Activated naive CD8-positive, alpha-beta T cell treated with anti-CD3 and anti-CD28 coated beads, Interleukin-2, amount 10 ng/mL, durations not matched to agents 7 days and 5 days (primary cell): ENCODE data around the gene KERA. TPM values are rescaled to one million over a fixed set of nuclear protein-coding genes. Genes with fewer than 3 reads are reported as not detected.
A peak's percentile ranks its signal among the peaks of the same experiment; 100 is the strongest.

ENCODE experiments used
- ATAC-seq: fragments of 150-1000 bp; cut with Tn5 transposase; one replicate; pipeline ENCODE4 v1.10.0; 2021; ENCODE audit warnings: low read depth, moderate library complexity
- POLR2A ChIA-PET: fragments of 350-600 bp; sonication (Branson Sonifier 250); formaldehyde crosslinking; loops from one replicate; lab custom pipeline; 2021; ENCODE audit warnings: antibody characterized with exemption; lab: Charles Lee
- DNase-seq: peaks from one replicate; pipeline ENCODE4 v3.0.0; 2021
- H3K27ac Mint-ChIP-seq: one replicate; pipeline ENCODE4 v1.8.0; 2022; ENCODE audit warnings: mild to moderate bottlenecking, mixed read lengths
- H3K27me3 Mint-ChIP-seq: one replicate; pipeline ENCODE4 v1.8.0; 2022; ENCODE audit warnings: mild to moderate bottlenecking, moderate library complexity, mixed read lengths
- H3K36me3 Mint-ChIP-seq: one replicate; pipeline ENCODE4 v1.8.0; 2021; ENCODE audit warnings: mild to moderate bottlenecking, mixed read lengths
- H3K4me1 Mint-ChIP-seq: one replicate; pipeline ENCODE4 v1.8.0; 2021; ENCODE audit warnings: mixed read lengths
- H3K4me3 Mint-ChIP-seq: one replicate; pipeline ENCODE4 v1.8.0; 2022; ENCODE audit warnings: mild to moderate bottlenecking, moderate library complexity, mixed read lengths
- H3K9me3 Mint-ChIP-seq: one replicate; pipeline ENCODE4 v1.8.0; 2021; ENCODE audit warnings: mixed read lengths
- total RNA-seq, 2 experiments: library from RNA; stranded (reverse); gene quantifications; one replicate each; pipeline ENCODE4 v1.2.3, GENCODE V29; 2021

KERA gene
- total RNA-seq, 2 experiments from 2014 or later: not detected

- POLR2A ChIA-PET: no interaction called here
- Mint-ChIP-seq H3K27ac (no peak overlapping the region), H3K27me3 (no peaks in the 10 kb centered on the region), H3K9me3 (no peaks in the 10 kb centered on the region), H3K4me3 (no peak overlapping the region), H3K36me3 (no peaks in the 10 kb centered on the region), H3K4me1 (no peaks in the 10 kb centered on the region)
- no peak for DNase-seq
- no peak for ATAC-seq
These were observed 962 bp upstream of the KERA start for GRCh38 chr12:91058786-91059185.

- Mint-ChIP-seq H3K9me3 (no peaks in the 10 kb centered on the region), H3K4me1 (no peaks in the 10 kb centered on the region), H3K27ac (no peak overlapping the region), H3K27me3 (no peaks in the 10 kb centered on the region), H3K36me3 (no peaks in the 10 kb centered on the region), H3K4me3 (no peak overlapping the region)
- DNase-seq (no peak), ATAC-seq (no peak)
- POLR2A ChIA-PET: no interaction called here
These were observed 1.3 kb downstream of the KERA start for GRCh38 chr12:91056488-91056887.

DNA sequence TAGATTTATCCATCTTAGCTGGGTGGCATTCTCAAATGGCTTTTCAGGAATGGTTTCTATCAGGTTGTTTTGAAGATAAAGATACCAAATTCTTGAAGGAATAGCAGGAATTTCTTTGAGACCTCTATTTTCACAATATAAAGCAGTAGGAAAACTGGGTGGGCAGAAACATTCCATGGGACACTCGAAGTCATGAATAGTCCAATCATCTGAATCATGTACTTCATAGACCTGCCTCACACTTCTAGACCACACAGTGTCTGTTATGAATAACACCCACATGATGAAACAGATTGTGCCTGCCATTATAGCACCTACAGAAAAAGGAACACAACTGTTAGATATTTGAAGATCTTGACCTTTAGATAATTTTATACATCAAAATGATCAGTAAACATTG lies 1.8 kb downstream of the KERA start:
- Mint-ChIP-seq H3K4me1 (no peaks in the 10 kb centered on the region), H3K36me3 (no peaks in the 10 kb centered on the region), H3K4me3 (no peak overlapping the region), H3K9me3 (no peaks in the 10 kb centered on the region), H3K27ac (no peak overlapping the region), H3K27me3 (no peaks in the 10 kb centered on the region)
- ATAC-seq (no peak), DNase-seq (no peak)
- POLR2A ChIA-PET: no interaction called here

DNA sequence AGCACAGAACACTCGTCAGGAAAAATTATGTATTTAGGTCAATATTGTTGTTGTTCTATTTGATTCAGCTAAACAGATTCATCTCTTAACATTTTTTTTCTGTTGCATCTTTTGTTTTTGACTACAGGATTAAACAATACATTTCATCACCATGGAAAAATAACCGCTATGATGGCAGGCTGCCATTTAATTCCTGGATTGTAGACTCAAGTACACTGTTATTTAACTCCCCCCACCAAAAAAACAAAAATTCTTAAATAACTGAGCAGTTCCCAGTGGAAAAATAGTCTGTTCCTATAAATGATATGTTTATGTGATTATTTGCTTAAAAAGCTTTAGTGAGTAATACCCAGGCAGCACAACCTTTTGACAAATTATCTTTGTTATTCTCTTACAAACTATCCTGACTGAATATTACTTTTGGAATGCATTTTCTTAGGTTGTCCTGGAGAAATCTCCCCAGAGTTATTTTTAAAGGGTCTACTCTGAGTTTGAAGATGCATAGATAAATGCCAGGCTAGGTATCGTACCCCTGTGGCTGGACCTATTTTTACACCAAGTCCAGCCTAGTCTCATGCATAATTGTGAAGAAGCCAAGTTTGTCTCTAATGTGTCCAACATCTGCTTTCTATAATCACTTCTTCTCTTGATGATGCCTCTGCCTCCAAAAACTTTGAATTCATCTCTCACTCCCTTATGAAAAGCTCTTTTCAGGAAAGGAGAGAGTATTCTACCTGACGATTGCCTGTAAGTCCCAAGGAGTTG lies 3.7 kb downstream of the KERA start:
- DNase-seq (no peak), ATAC-seq (no peak)
- H3K27me3 Mint-ChIP-seq: peaks cover under 1% of the 10 kb centered on the region
- no peaks in the 10 kb centered on the region for H3K36me3 Mint-ChIP-seq
- no peaks in the 10 kb centered on the region for H3K9me3 Mint-ChIP-seq
- H3K4me3 Mint-ChIP-seq: no peak overlapping the region
- H3K4me1 Mint-ChIP-seq: no peaks in the 10 kb centered on the region
- POLR2A ChIA-PET: no interaction called here
- H3K27ac Mint-ChIP-seq: no peak overlapping the region

GRCh38 chr12:91052026-91052425 lies 5.8 kb downstream of the KERA start:
- POLR2A ChIA-PET: no interaction called here
- Mint-ChIP-seq H3K9me3 (no peaks in the 10 kb centered on the region), H3K4me1 (no peaks in the 10 kb centered on the region), H3K36me3 (no peaks in the 10 kb centered on the region), H3K4me3 (no peak overlapping the region), H3K27me3 (peaks cover 3% of the 10 kb centered on the region), H3K27ac (no peak overlapping the region)
- DNase-seq (no peak), ATAC-seq (no peak)

GRCh38 chr12:91044586-91044985 lies 13.2 kb downstream of the KERA start:
- Mint-ChIP-seq H3K9me3 (no peaks in the 10 kb centered on the region), H3K27me3 (peaks cover 3% of the 10 kb centered on the region), H3K36me3 (no peaks in the 10 kb centered on the region), H3K27ac (no peak overlapping the region), H3K4me3 (no peak overlapping the region), H3K4me1 (no peaks in the 10 kb centered on the region)
- ATAC-seq (no peak), DNase-seq (no peak)
- POLR2A ChIA-PET: no interaction called here

GRCh38 chr12:91043408-91043807 lies 14.4 kb downstream of the KERA start:
- Mint-ChIP-seq H3K4me3 (no peak overlapping the region), H3K27ac (no peak overlapping the region), H3K27me3 (no peaks in the 10 kb centered on the region), H3K4me1 (no peaks in the 10 kb centered on the region), H3K36me3 (no peaks in the 10 kb centered on the region), H3K9me3 (no peaks in the 10 kb centered on the region)
- ATAC-seq (no peak), DNase-seq (no peak)
- POLR2A ChIA-PET: no interaction called here

DNA sequence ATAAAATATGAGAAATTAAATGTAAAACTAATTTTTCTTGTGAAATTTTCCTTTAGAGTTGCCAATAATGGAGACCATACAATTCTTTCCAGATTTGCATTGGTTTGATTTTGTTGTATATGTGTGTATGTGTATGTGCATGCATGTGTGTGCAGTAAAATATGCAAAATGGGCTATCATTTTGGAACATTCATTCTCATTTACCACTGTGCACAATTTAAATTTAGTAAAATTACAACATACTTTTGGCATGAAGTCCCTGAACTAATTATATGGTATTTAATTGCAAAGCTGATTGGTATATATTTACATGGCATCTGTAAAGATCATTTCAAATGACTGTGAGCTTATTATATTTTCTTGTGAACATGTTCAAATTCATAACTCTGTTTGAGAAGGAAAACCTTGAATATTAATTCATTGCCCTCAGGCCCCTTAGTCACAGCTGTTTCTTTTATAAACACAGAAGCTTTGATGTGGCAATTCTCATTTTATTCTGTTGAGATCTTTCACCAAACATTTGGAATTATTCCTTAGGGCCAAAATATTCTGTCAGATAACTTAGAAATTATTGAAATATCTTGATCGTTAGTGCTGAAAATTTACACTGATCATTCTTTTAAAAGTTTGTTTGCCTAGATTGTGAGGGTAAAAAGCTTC lies 17.6 kb downstream of the KERA start:
- Mint-ChIP-seq H3K27me3 (peaks cover 1% of the 10 kb centered on the region), H3K27ac (no peak overlapping the region), H3K4me3 (no peak overlapping the region), H3K9me3 (no peaks in the 10 kb centered on the region), H3K36me3 (no peaks in the 10 kb centered on the region), H3K4me1 (no peaks in the 10 kb centered on the region)
- POLR2A ChIA-PET: no interaction called here
- no peak for DNase-seq
- ATAC-seq: no peak

- Mint-ChIP-seq H3K9me3 (no peaks in the 10 kb centered on the region), H3K27ac (no peak overlapping the region), H3K27me3 (peaks cover 5% of the 10 kb centered on the region), H3K4me3 (no peak overlapping the region), H3K36me3 (no peaks in the 10 kb centered on the region), H3K4me1 (no peaks in the 10 kb centered on the region)
- ATAC-seq (no peak), DNase-seq (no peak)
- POLR2A ChIA-PET: no interaction called here
These were observed 20.5 kb downstream of the KERA start for GRCh38 chr12:91037276-91037675.

GRCh38 chr12:91033251-91033650 lies 24.6 kb downstream of the KERA start:
- Mint-ChIP-seq H3K27me3 (peaks cover 8% of the 10 kb centered on the region), H3K4me1 (no peaks in the 10 kb centered on the region), H3K4me3 (no peak overlapping the region), H3K27ac (no peak overlapping the region), H3K36me3 (no peaks in the 10 kb centered on the region), H3K9me3 (no peaks in the 10 kb centered on the region)
- no peak for DNase-seq
- no peak for ATAC-seq
- POLR2A ChIA-PET: no interaction called here

DNA sequence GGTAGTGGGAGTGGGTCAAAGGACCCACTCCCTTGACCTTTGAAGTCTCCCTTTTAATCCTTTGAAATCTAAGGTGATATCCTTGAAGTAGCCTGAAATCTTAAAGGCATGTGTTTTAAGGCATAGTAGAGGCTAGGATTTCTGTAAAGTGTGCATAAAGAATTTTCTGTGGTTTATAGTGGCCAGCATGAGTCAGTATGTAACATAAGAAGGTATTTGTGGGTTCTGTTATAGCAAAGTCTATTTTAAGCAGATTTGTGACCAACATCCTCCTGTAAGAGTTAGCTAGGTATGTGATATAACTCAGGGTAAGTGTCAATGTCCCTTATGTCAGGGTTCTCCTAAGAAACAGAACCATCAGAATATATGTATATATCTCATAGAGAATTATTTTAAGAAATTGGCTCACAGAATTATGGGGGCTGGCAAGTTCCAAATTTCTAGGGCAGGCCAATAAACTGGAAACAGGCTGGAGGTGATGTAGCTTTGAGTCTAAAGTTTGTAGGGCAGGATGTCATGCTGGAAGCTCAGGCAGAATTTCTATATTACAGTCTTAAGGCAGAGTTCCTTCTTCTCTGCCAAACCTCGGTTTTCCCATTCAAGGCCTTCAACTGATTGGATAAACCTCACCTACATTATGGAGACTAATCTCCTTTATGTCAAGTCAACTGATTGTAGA lies 34.4 kb downstream of the KERA start:
- Mint-ChIP-seq H3K36me3 (no peaks in the 10 kb centered on the region), H3K27me3 (peaks cover 9% of the 10 kb centered on the region), H3K4me3 (no peak overlapping the region), H3K27ac (no peak overlapping the region), H3K4me1 (peaks cover 4% of the 10 kb centered on the region), H3K9me3 (no peaks in the 10 kb centered on the region)
- POLR2A ChIA-PET: no interaction called here
- peak; percentile 42 for ATAC-seq
- no peak for DNase-seq

GRCh38 chr12:91021076-91021475 lies 36.7 kb downstream of the KERA start:
- Mint-ChIP-seq H3K27ac (no peak overlapping the region), H3K9me3 (no peaks in the 10 kb centered on the region), H3K27me3 (peaks cover 9% of the 10 kb centered on the region), H3K36me3 (no peaks in the 10 kb centered on the region), H3K4me3 (no peak overlapping the region), H3K4me1 (peaks cover 4% of the 10 kb centered on the region)
- no peak for ATAC-seq
- POLR2A ChIA-PET: no interaction called here
- DNase-seq: no peak

DNA sequence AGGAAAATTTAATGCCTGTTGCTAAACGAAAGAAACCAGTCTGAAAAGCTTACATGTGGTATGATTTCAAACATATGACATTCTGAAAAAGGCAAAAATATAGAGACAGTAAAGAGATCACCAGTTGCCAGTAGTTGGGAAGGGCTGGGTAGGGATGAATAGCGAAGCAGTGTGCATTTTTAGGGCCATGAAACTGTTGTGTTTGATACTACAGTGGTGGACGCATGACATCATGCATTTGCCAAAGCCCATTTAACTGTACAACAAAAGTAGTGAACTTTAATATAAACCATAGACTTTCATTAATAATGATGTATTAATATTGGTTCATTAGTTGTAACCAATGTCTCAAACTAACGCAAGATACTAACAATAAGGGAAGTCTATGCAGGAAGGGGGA lies 38.4 kb downstream of the KERA start:
- H3K9me3 Mint-ChIP-seq: no peaks in the 10 kb centered on the region
- POLR2A ChIA-PET: no interaction called here
- no peaks in the 10 kb centered on the region for H3K36me3 Mint-ChIP-seq
- H3K27me3 Mint-ChIP-seq: peaks cover 13% of the 10 kb centered on the region
- no peak for DNase-seq
- H3K4me3 Mint-ChIP-seq: no peak overlapping the region
- peaks cover 4% of the 10 kb centered on the region for H3K4me1 Mint-ChIP-seq
- no peak for ATAC-seq
- H3K27ac Mint-ChIP-seq: no peak overlapping the region
